DMS114 treated with DMSO at 0.1 percent for 48 hours (cell line): ENCODE data around the gene CSDE1.

ENCODE experiments used
- DNase-seq: peaks from one replicate; lab custom pipeline; 2025; ENCODE audit not compliant: unreplicated experiment; lab: John Stamatoyannopoulos, UW

Gene CSDE1

GRCh38 chr1:114668373-114668772 lies 89.4 kb downstream of the CSDE1 start:
- DNase-seq = no peak

GRCh38 chr1:114666954-114667353 lies 90.8 kb downstream of the CSDE1 start:
- DNase-seq = no peak
